Smooth muscle cell (in vitro differentiated cells): Measurements from ENCODE around the gene GARIN5A. TPM values are rescaled to one million over a fixed set of nuclear protein-coding genes. Genes with fewer than 3 reads are reported as not detected.

ENCODE experiments used
- DNase-seq: peaks from one replicate; lab custom pipeline; 2025; ENCODE audit not compliant: unreplicated experiment; lab: John Stamatoyannopoulos, UW
- H2AFZ ChIP-seq: fragments of 200-600 bp; sonication (generic); 2 replicates; pipeline ENCODE4 v1.6.0; 2016; ENCODE audit warnings: antibody characterized with exemption, low read depth, mild to moderate bottlenecking
- H3F3A ChIP-seq: fragments of 200-600 bp; sonication (generic); 2 replicates; pipeline ENCODE4 v1.6.0; 2017; ENCODE audit warnings: antibody characterized with exemption, low read depth
- H3K27ac ChIP-seq: fragments of 200-600 bp; sonication (generic); 2 replicates; pipeline ENCODE4 v1.5.1; 2016; ENCODE audit warnings: low read depth, mild to moderate bottlenecking
- H3K27me3 ChIP-seq: fragments of 200-600 bp; sonication (generic); 2 replicates; pipeline ENCODE4 v1.6.1; 2016; ENCODE audit warnings: low read depth, mild to moderate bottlenecking
- H3K36me3 ChIP-seq: fragments of 200-600 bp; sonication (generic); 2 replicates; pipeline ENCODE4 v1.5.1; 2016; ENCODE audit warnings: low read depth
- H3K4me1 ChIP-seq: fragments of 200-600 bp; sonication (generic); 2 replicates; pipeline ENCODE4 v1.5.1; 2016; ENCODE audit warnings: low read depth
- H3K4me2 ChIP-seq: fragments of 200-600 bp; sonication (generic); 2 replicates; pipeline ENCODE4 v1.6.0; 2016; ENCODE audit warnings: mild to moderate bottlenecking
- H3K4me3 ChIP-seq: fragments of 200-600 bp; sonication (generic); 2 replicates; pipeline ENCODE4 v1.5.1; 2016; ENCODE audit warnings: mild to moderate bottlenecking
- H3K79me2 ChIP-seq: fragments of 200-600 bp; sonication (generic); 2 replicates; pipeline ENCODE4 v1.6.0; 2016; ENCODE audit warnings: low read depth, mild to moderate bottlenecking
- H3K9ac ChIP-seq: fragments of 200-600 bp; sonication (generic); 2 replicates; pipeline ENCODE4 v1.6.0; 2016; ENCODE audit warnings: low read depth
- H3K9me3 ChIP-seq: fragments of 200-600 bp; sonication (generic); replicated peaks from 2 replicates; pipeline ENCODE4 v1.5.1; 2016; ENCODE audit warnings: low read depth
- H4K20me1 ChIP-seq: fragments of 200-600 bp; sonication (generic); 2 replicates; pipeline ENCODE4 v1.6.0; 2016; ENCODE audit warnings: low read depth
- WGBS: methylation state at CpG from one replicate; pipeline ENCODE4 v1.1.7; 2016; ENCODE audit warnings: low lambda C conversion rate; 5-methylcytosine and 5-hydroxymethylcytosine counted together
- polyA plus RNA-seq: library from polyadenylated mRNA; unstranded; fragments of >200 nt; fragmentation: Nextera tagmentation; extraction: Ambion mirVana; gene quantifications from 2 replicates; pipeline ENCODE4 v1.2.1, GENCODE V29; 2016
- total RNA-seq: library from RNA; depleted of rRNA; stranded (reverse); fragments of >200 nt; gene quantifications from 2 replicates; pipeline ENCODE4 v1.2.3, GENCODE V29; 2014
- TF ChIP-seq, protein P1 (sequence below): fragments of 200-600 bp; sonication (generic); IDR thresholded peaks from 2 replicates; pipeline ENCODE4 v1.5.1; 2017; ENCODE audit warnings: borderline replicate concordance, mild to moderate bottlenecking, antibody characterized with exemption; ENCODE audit not compliant: insufficient read depth, poor library complexity, severe bottlenecking

GARIN5A gene
- total and polyA plus RNA-seq, 2 experiments from 2014 or later: 1.7 to 2.1 TPM

- Histone ChIP-seq H3K9me3 (no peaks in the 10 kb centered on the region), H3F3A (no peaks in the 10 kb centered on the region), H2AFZ (no peak overlapping the region), H3K27ac (no peak overlapping the region), H3K4me2 (no peak overlapping the region), H3K36me3 (no peaks in the 10 kb centered on the region), H3K9ac (no peak overlapping the region), H3K27me3 (peaks cover 28% of the 10 kb centered on the region), H4K20me1 (no peaks in the 10 kb centered on the region), H3K79me2 (no peaks in the 10 kb centered on the region), H3K4me3 (no peak overlapping the region), H3K4me1 (peaks cover 7% of the 10 kb centered on the region)
- DNase-seq: no peak
- TF ChIP-seq, protein P1, sequence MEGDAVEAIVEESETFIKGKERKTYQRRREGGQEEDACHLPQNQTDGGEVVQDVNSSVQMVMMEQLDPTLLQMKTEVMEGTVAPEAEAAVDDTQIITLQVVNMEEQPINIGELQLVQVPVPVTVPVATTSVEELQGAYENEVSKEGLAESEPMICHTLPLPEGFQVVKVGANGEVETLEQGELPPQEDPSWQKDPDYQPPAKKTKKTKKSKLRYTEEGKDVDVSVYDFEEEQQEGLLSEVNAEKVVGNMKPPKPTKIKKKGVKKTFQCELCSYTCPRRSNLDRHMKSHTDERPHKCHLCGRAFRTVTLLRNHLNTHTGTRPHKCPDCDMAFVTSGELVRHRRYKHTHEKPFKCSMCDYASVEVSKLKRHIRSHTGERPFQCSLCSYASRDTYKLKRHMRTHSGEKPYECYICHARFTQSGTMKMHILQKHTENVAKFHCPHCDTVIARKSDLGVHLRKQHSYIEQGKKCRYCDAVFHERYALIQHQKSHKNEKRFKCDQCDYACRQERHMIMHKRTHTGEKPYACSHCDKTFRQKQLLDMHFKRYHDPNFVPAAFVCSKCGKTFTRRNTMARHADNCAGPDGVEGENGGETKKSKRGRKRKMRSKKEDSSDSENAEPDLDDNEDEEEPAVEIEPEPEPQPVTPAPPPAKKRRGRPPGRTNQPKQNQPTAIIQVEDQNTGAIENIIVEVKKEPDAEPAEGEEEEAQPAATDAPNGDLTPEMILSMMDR: no peak
- WGBS: 93% methylated on average over 16 of the region's 18 CpGs
Observed at GRCh38 chr19:50422397-50423278, 54.0 kb downstream of the GARIN5A start.

DNA sequence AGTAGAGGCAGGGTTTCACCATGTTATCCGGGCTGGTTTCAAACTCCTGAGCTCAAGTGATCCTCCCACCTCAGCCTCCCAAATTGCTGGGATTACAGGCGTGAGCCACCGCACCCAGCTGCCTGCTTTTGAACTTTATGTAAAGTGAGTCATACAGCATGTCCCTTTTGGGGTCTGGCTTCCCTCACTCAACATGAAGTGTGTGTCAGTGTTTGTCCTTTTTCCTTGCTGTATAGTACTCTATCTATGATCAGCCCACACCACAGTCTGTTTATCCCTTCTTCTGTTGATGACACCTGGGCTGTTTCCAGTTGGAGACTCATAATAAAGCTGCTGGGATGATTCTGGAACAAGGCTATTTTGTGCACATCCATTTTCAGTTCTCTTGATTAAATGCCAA, 55.8 kb downstream of the GARIN5A start:
- Histone ChIP-seq H4K20me1 (no peaks in the 10 kb centered on the region), H3K36me3 (no peaks in the 10 kb centered on the region), H3K9me3 (no peaks in the 10 kb centered on the region), H3K27me3 (peaks cover 28% of the 10 kb centered on the region), H3K4me2 (no peak overlapping the region), H3K79me2 (no peaks in the 10 kb centered on the region), H2AFZ (no peak overlapping the region), H3K4me1 (peaks cover 7% of the 10 kb centered on the region), H3K27ac (no peak overlapping the region), H3K9ac (no peak overlapping the region), H3K4me3 (no peak overlapping the region), H3F3A (no peaks in the 10 kb centered on the region)
- TF ChIP-seq, protein P1: no peak
- WGBS: 61% methylated on average over 3 of the region's 3 CpGs
- DNase-seq: no peak

DNA sequence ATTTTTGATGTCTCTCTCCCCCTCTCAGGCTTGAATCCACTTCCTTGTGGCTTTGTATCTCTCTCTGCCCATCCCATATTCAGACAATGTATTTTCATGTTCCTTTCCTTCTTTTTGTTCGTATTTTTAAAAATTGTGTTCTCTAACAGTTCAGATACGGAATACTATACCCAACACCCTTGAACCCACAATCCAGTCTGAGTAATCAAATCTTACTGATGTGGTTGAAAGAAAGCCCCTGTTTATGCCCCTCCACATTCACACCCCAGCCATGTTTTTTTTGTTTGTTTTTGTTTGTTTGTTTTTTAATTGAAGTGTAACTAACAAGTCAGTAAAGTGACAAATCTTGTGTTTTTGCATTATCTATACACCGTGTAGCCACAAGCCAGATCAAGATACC, 56.5 kb downstream of the GARIN5A start:
- no peak overlapping the region for H3K27ac ChIP-seq

More for the DNA sequence above, 56.5 kb downstream of the GARIN5A start:
- Histone ChIP-seq H3F3A (no peaks in the 10 kb centered on the region), H3K9me3 (no peaks in the 10 kb centered on the region), H3K4me3 (no peak overlapping the region), H3K9ac (no peak overlapping the region), H2AFZ (no peak overlapping the region), H3K36me3 (no peaks in the 10 kb centered on the region), H3K4me2 (no peak overlapping the region), H3K27me3 (peaks cover 28% of the 10 kb centered on the region), H3K79me2 (no peaks in the 10 kb centered on the region), H4K20me1 (no peaks in the 10 kb centered on the region), H3K4me1 (peaks cover 7% of the 10 kb centered on the region)
- no peak for DNase-seq
- 65% methylated on average over 3 of the region's 3 CpGs for WGBS
- TF ChIP-seq, protein P1: no peak
